Parathyroid adenoma (tissue), 2 donors: ENCODE data around the gene CAMK1D.
"Not testable (repeated sequence)": the region's sequence is repeated elsewhere in the genome, so short reads cannot be mapped to it uniquely, and the experiment has no call there.

Experiments used
- H2AFZ ChIP-seq: fragments of 300-600 bp; sonication (generic); one replicate; pipeline ENCODE4 v1.7.0; 2017; ENCODE audit warnings: antibody characterized with exemption, mild to moderate bottlenecking
- H3K27ac ChIP-seq: fragments of 300-600 bp; sonication (generic); one replicate; pipeline ENCODE4 v1.7.0; 2017
- H3K27me3 ChIP-seq: fragments of 300-600 bp; sonication (generic); one replicate; pipeline ENCODE4 v1.7.0; 2017; ENCODE audit warnings: low read length; ENCODE audit not compliant: control insufficient read depth, insufficient read depth
- H3K36me3 ChIP-seq: fragments of 300-600 bp; sonication (generic); one replicate; pipeline ENCODE4 v1.7.0; 2017; ENCODE audit warnings: low read length; ENCODE audit not compliant: control insufficient read depth, insufficient read depth
- H3K4me1 ChIP-seq: fragments of 300-600 bp; sonication (generic); one replicate; pipeline ENCODE4 v1.7.0; 2017; ENCODE audit warnings: control low read depth
- H3K4me2 ChIP-seq: fragments of 300-600 bp; sonication (generic); one replicate; pipeline ENCODE4 v1.7.0; 2017; ENCODE audit warnings: low read length
- H3K4me3 ChIP-seq: fragments of 300-600 bp; sonication (generic); one replicate; pipeline ENCODE4 v1.7.0; 2017; ENCODE audit warnings: low read depth, low read length
- H3K79me2 ChIP-seq: fragments of 300-600 bp; sonication (generic); one replicate; pipeline ENCODE4 v1.7.0; 2017; ENCODE audit warnings: control low read depth
- H3K9ac ChIP-seq: fragments of 300-600 bp; sonication (generic); one replicate; pipeline ENCODE4 v1.7.0; 2017; ENCODE audit warnings: mild to moderate bottlenecking
- H3K9me3 ChIP-seq: fragments of 300-600 bp; sonication (generic); one replicate; pipeline ENCODE4 v1.7.0; 2017; ENCODE audit warnings: low read length; ENCODE audit not compliant: control insufficient read depth
- TF ChIP-seq, protein P1 (sequence below): fragments of 300-600 bp; sonication (generic); IDR thresholded peaks from one replicate; pipeline ENCODE4 v1.7.0; 2017; ENCODE audit warnings: antibody characterized with exemption, mild to moderate bottlenecking
- donor health status: primary hyperparathyroidism.

The CAMK1D gene

DNA sequence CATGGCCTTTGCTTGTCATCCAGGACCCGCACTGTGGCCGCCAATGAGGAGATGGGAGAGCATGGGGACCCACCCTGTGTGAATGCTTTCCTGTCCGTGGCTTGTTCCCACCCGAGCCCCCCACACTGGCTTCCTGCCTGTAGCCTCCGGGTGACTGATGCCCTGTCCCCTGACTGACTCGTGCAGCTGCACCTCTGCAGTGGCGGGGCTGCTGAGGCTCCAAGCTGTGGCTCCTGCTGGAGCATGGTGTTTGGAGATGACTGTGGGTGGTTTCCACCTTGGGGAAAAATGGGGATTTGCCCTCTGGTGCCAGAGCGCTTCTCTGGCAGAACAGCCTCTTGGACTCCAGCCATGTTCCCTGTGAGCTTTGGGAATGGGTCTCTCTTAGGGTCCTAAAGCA, 2.1 kb downstream of the CAMK1D start:
- Histone ChIP-seq H2AFZ (no peak overlapping the region), H3K4me2 (no peak overlapping the region), H3K9ac (no peak overlapping the region), H3K9me3 (no peaks in the 10 kb centered on the region), H3K4me1 (peaks cover 3% of the 10 kb centered on the region), H3K27me3 (no peaks in the 10 kb centered on the region), H3K27ac (no peak overlapping the region), H3K4me3 (no peak overlapping the region), H3K79me2 (no peaks in the 10 kb centered on the region), H3K36me3 (no peaks in the 10 kb centered on the region)
- TF ChIP-seq, protein P1, sequence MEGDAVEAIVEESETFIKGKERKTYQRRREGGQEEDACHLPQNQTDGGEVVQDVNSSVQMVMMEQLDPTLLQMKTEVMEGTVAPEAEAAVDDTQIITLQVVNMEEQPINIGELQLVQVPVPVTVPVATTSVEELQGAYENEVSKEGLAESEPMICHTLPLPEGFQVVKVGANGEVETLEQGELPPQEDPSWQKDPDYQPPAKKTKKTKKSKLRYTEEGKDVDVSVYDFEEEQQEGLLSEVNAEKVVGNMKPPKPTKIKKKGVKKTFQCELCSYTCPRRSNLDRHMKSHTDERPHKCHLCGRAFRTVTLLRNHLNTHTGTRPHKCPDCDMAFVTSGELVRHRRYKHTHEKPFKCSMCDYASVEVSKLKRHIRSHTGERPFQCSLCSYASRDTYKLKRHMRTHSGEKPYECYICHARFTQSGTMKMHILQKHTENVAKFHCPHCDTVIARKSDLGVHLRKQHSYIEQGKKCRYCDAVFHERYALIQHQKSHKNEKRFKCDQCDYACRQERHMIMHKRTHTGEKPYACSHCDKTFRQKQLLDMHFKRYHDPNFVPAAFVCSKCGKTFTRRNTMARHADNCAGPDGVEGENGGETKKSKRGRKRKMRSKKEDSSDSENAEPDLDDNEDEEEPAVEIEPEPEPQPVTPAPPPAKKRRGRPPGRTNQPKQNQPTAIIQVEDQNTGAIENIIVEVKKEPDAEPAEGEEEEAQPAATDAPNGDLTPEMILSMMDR = no peak

DNA sequence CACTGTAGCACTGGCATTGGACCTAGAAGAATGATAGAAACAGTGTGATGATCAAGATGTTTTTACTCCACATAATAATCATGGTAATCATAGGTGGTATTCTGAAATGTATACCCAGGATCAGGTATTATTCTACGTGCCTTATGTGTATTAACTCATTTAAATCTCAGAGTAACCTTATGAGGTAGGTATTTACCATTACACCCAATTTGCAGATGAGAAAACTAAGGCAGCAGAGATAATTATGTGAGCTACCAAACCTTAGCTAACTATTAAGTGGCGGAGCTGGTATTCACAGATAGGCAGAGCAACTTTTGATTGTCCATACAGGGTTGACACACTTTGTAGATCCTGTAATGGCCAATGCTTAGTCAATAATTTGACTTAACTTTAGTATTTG, 2.5 kb downstream of the CAMK1D start:
- no peak overlapping the region for H2AFZ ChIP-seq
- H3K4me3 ChIP-seq = no peak overlapping the region
- H3K36me3 ChIP-seq = no peaks in the 10 kb centered on the region
- peaks cover 3% of the 10 kb centered on the region for H3K4me1 ChIP-seq
- TF ChIP-seq, protein P1 = no peak
- H3K4me2 ChIP-seq = no peak overlapping the region
- no peaks in the 10 kb centered on the region for H3K27me3 ChIP-seq
- H3K79me2 ChIP-seq = no peaks in the 10 kb centered on the region
- H3K9ac ChIP-seq = no peak overlapping the region
- H3K27ac ChIP-seq = no peak overlapping the region
- H3K9me3 ChIP-seq = no peaks in the 10 kb centered on the region

DNA sequence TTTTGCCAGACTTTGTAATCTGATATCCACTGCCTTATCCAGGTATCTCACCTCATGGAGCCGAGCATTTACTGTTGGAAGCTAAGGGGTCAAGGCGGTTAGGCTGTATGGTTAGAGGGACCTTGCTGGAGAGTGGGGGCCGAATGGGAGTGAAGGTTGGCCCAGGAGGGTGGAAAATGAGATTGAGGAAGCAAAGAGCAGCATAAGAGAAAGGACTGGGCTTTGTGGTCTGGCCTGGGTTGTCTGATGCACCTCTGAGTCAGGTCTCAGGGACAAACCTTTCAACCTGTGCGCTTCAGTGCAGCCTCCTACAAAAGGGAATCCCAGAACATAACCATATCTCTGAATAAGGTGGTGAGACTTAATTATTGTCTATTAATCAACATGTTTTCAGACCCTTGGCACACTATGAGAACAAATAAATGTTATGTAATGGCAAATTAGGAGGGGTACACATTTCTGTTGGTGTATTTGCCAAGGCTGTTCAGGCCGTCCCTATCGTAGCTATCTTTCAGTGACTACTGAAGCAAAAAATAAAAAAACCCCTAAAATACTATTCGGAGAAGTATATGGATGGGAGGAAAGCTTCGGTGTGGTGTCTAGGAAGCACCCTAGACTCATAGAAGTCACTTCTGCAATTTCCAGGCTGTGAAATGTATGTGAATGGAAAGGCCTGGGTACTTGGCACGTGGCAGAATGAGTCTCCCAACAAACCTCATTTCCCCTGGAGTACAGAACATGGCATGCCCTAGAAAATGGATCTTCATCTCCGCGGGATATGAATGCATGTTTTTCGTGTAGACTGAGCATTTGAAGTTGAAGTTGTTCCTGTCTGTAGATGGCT, 4.3 kb downstream of the CAMK1D start:
- H3K9ac ChIP-seq = no peak overlapping the region
- no peaks in the 10 kb centered on the region for H3K79me2 ChIP-seq
- no peaks in the 10 kb centered on the region for H3K9me3 ChIP-seq
- H3K27me3 ChIP-seq = no peaks in the 10 kb centered on the region
- no peaks in the 10 kb centered on the region for H3K36me3 ChIP-seq
- H3K4me1 ChIP-seq = peaks cover 3% of the 10 kb centered on the region
- H2AFZ ChIP-seq = no peak overlapping the region
- TF ChIP-seq, protein P1 = no peak
- H3K27ac ChIP-seq = no peak overlapping the region
- no peak overlapping the region for H3K4me3 ChIP-seq
- no peak overlapping the region for H3K4me2 ChIP-seq

DNA sequence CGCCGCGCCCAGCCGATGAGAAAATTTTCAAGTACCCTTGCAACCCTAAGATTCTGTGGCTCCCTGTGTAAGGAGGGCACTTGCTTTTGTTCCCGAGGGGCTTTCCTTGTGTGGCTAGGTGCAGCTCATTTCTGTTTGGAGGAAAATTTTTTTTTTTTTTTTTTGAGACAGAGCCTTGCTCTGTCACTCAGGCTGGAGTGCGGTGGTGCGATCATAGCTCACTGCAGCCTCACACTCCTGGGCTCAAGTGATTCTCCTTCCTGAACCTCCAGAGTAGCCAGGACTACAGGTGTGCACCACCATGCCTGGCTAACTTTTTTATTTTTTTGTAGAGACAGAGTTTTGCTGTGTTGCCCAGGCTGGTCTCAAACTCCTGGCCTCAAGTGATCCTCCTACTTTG, 5.3 kb downstream of the CAMK1D start:
- not testable (repeated sequence) for H3K36me3 ChIP-seq, H3K4me1 ChIP-seq, H3K27ac ChIP-seq, H3K9me3 ChIP-seq, H3K79me2 ChIP-seq, H2AFZ ChIP-seq, H3K9ac ChIP-seq, H3K27me3 ChIP-seq, H3K4me3 ChIP-seq, H3K4me2 ChIP-seq

DNA sequence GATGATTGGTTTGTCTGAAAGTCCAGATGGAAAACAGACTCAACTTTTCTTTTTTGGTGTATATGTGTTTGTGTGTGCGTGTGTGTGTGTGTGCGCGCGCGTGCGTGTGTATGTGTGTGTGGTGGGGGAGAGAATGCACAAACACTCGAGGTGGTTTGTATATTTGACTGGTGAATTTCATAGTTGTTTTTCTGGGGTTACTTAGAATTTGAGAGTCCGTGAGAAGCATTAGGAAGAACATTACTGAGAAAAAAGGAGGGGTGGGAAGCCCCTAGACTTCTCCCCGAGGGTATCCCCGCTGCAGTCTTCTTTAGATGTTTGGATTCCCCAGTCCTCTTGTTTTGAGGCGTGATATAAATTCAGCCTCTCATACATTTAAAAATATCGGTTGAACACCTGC, 6.0 kb downstream of the CAMK1D start:
- H3K9me3 ChIP-seq = no peaks in the 10 kb centered on the region
- no peak overlapping the region for H2AFZ ChIP-seq
- H3K27ac ChIP-seq = no peak overlapping the region
- no peak overlapping the region for H3K4me3 ChIP-seq
- TF ChIP-seq, protein P1 = no peak
- H3K4me2 ChIP-seq = no peak overlapping the region
- H3K36me3 ChIP-seq = no peaks in the 10 kb centered on the region
- no peak overlapping the region for H3K9ac ChIP-seq
- no peaks in the 10 kb centered on the region for H3K79me2 ChIP-seq
- H3K4me1 ChIP-seq = peaks cover 3% of the 10 kb centered on the region
- H3K27me3 ChIP-seq = no peaks in the 10 kb centered on the region
